ENCODE measurements around the gene WDR31.
"Not testable (repeated sequence)": the region's sequence is repeated elsewhere in the genome, so short reads cannot be mapped to it uniquely, and the experiment has no call there.

The WDR31 gene

DNA sequence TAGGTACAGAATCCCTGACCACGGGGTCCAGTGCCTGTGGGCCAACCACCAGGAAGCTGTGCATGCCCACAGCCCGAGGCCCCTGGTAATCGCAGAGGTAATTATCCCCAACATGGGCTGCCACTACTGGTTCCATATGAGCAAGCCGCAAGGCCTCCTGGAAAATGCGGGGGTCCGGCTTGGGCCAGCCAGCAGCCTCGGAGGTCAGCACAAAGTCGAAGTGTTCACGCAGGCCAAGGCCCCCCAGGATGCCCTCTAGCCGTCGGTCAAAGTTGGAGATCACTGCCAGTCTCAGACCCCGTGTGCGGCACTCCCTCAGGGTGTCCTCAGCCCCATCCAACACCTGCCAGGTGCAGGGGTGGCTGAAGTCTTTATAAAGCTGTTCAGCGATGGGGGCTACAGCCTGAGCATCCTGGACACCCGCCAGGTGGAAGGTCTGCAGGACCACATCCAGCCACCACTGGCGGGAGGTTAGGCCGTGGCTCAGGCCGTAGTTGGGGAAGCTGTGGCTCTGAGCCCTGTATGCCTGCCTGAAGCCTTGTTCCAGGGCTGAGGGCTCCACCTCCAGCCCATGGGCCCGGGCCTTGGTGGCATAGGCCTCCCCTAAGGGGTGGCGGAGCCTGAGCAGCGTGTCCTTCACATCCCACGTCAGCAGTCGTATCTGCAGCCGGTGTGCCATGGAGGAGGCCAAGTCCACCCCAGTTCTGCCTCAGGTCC lies 33.8 kb upstream of the WDR31 start:
- Mint-ChIP-seq H3K9me3 (no peaks in the 10 kb centered on the region), H3K27ac (no peak overlapping the region), H3K36me3 (peaks cover 11 to 20% of the 10 kb centered on the region in 2 donors), H3K4me3 (no peak overlapping the region), H3K27me3 (no peaks in the 10 kb centered on the region), H3K4me1 (peaks cover 10 to 28% of the 10 kb centered on the region in 2 donors)
- DNase-seq (no peak), ATAC-seq (replicated peaks) (no peak)

DNA sequence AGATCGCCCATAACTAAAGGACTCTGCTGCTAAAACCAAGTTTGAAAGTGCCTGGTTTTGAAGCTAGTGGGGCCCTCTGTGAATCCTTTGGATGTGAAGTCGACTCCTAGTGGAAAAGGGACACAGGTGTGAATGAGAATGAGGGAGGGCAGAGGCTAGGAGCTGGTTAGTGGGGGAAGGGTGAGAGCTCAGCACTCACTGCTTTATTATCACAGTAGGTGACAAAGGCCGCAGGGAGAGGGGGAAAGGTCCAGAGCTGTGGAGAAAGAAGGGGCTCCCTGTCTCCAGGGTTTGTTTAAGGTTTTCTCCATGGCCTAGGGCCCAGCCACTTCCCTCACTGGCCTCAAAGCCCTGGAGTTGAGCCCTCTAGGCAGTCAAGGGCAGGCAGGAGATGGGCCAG lies 33.2 kb upstream of the WDR31 start:
- DNase-seq (no peak), ATAC-seq (replicated peaks) (no peak)
- Mint-ChIP-seq H3K9me3 (no peaks in the 10 kb centered on the region), H3K27ac (no peak overlapping the region), H3K27me3 (no peaks in the 10 kb centered on the region), H3K4me1 (peaks cover 10 to 28% of the 10 kb centered on the region in 2 donors), H3K4me3 (no peak overlapping the region), H3K36me3 (peaks cover 11 to 24% of the 10 kb centered on the region in 2 donors)

DNA sequence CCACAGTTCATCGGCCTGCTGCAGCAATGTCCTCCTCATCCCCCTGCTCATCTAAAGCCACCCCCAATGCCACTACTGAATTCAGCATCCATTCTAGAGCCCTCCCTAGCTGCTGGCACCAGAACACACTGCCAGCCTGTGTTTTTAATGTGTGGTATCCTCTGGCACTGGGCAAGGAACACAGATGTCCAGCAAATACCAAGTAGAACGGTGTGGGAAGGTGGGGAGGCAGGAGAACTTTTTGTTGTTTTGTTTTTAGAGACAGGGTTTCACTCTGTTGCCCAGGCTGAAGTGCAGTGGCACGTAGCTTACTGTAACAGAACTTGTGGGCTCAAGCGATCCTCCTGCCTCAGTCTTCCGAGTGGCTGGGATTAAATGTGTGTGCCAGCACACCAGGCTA lies 32.0 kb upstream of the WDR31 start:
- H3K27ac Mint-ChIP-seq = no peak overlapping the region
- ATAC-seq (replicated peaks) = no peak
- H3K4me3 Mint-ChIP-seq = no peak overlapping the region
- no peaks in the 10 kb centered on the region for H3K27me3 Mint-ChIP-seq
- DNase-seq = no peak
- H3K4me1 Mint-ChIP-seq = peaks cover 10 to 27% of the 10 kb centered on the region in 2 donors
- peaks cover 11 to 24% of the 10 kb centered on the region in 2 donors for H3K36me3 Mint-ChIP-seq
- H3K9me3 Mint-ChIP-seq = no peaks in the 10 kb centered on the region

DNA sequence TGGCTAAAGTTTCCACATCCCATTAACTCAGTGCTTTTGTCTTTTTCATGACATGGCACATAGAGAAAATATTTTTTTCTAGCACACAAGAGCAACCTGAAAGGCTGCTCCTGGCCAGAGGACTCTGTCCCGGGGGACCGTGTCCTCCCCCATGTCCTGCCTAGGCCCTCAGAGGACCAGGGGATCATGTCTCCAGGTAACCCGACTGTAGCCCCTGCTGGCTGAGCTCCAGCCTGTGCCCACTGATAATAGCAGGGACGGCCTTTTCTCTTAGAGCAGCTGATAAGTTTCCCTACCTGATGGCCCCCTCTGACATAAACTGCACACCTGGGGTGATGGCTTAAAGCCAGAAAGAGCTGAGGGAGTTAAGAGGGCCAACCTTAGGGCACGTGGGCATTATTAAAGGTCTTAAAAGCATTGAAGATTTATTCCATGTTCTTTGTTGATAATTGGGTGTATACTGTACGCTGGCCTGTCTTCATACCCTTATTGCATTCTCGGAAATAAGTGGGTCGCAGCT lies 30.8 kb upstream of the WDR31 start:
- Mint-ChIP-seq H3K27me3 (no peaks in the 10 kb centered on the region), H3K4me1 (peaks cover 10 to 17% of the 10 kb centered on the region in 2 donors), H3K36me3 (peaks cover 11 to 24% of the 10 kb centered on the region in 2 donors), H3K4me3 (no peak overlapping the region), H3K9me3 (no peaks in the 10 kb centered on the region), H3K27ac (no peak overlapping the region)
- no peak for ATAC-seq (replicated peaks)
- no peak for DNase-seq

DNA sequence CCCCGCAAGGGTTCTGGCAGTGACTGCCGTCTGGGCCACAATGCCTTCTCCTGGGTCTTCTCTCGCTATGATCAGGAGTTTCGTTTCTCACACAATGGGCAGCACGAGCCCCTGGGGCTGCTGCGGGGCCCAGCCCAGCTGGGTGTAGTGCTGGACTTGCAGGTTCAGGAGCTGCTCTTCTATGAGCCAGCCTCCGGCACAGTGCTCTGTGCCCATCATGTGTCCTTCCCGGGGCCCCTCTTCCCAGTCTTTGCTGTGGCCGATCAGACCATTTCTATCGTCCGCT lies 29.7 kb upstream of the WDR31 start:
- H3K27ac Mint-ChIP-seq = no peak overlapping the region
- no peaks in the 10 kb centered on the region for H3K9me3 Mint-ChIP-seq
- ATAC-seq (replicated peaks) = no peak
- H3K4me1 Mint-ChIP-seq = peaks cover 4 to 7% of the 10 kb centered on the region in 2 donors
- H3K27me3 Mint-ChIP-seq = no peaks in the 10 kb centered on the region
- peaks cover 9 to 20% of the 10 kb centered on the region in 2 donors for H3K36me3 Mint-ChIP-seq
- DNase-seq = no peak
- H3K4me3 Mint-ChIP-seq = no peak overlapping the region

DNA sequence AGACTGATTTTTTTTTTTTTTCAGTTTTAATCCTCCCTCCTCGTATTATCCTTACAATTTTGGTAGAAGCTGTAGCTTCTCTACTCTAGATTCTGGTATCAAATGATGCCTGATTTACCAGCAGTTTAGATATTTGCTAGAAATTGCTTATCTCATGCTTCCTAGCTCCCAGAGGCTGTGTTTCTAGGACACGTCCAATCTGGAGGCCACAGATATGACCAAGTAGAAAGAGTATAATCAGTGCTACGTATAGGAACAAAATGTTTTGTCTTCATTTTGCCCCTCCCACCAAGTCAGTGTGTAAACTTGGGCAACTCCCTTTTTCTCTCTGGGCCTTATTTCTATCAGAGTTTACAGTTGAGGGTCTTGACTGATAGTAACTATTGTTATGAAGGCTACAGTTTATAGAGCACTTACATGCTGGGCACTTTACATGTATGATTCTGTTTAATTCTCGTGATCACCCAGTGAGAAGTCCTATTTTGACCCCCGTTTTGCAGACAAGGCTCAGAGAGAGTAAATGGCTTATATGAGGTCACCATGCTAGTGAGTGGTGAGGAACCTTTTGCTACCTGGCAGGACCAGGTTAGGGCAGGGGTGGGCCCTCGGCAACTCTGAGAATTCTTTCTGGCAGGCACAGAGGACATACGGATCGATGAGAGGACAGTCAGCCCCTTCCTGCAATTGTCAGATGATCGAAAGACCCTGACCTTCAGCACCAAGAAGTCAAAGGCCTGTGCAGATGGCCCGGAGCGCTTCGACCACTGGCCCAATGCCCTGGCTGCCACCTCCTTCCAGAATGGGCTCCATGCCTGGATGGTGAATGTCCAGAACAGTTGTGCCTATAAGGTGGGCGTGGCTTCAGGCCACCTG lies 29.1 kb upstream of the WDR31 start:
- H3K4me1 Mint-ChIP-seq = peaks cover 4 to 5% of the 10 kb centered on the region in 2 donors
- no peak overlapping the region for H3K4me3 Mint-ChIP-seq
- H3K9me3 Mint-ChIP-seq = no peaks in the 10 kb centered on the region
- peaks cover 8 to 20% of the 10 kb centered on the region in 2 donors for H3K36me3 Mint-ChIP-seq
- ATAC-seq (replicated peaks) (no peak), DNase-seq (no peak)
- no peak overlapping the region for H3K27ac Mint-ChIP-seq
- H3K27me3 Mint-ChIP-seq = no peaks in the 10 kb centered on the region

DNA sequence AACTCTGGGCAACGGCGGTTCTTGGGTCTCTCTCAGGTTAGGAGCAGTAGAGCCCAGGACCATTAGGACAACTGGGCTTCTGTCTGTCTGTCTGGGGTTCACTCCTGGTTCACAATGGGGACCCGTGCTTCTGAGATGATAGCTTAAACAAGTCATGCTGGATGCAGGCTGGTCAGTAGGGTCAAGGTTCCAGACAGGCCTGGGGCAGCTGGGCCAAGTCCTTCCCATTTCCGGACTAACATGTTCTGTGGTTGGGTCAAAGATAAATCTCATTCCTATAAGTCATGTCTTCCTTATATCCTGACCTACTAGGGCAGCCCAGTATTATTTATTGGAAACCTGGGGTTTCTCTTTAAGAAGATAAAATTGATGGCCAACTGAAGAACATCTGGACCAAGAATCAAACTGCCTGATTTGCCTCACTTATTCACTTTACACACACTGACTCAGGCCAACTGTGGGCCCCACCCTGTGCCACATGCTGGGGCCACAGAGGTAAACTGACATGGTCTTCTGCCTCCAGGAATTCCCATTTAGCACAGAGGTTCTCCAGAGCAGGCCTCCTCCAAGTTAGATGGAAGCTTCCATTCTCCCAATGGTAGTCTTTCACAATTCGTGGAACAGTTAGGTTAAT lies 28.4 kb upstream of the WDR31 start:
- Mint-ChIP-seq H3K9me3 (no peaks in the 10 kb centered on the region), H3K27ac (peak overlapping the region; percentile 26), H3K4me3 (no peak overlapping the region), H3K4me1 (peaks cover 4 to 5% of the 10 kb centered on the region in 2 donors), H3K36me3 (peaks cover 8 to 20% of the 10 kb centered on the region in 2 donors), H3K27me3 (no peaks in the 10 kb centered on the region)
- DNase-seq (no peak), ATAC-seq (replicated peaks) (no peak)

DNA sequence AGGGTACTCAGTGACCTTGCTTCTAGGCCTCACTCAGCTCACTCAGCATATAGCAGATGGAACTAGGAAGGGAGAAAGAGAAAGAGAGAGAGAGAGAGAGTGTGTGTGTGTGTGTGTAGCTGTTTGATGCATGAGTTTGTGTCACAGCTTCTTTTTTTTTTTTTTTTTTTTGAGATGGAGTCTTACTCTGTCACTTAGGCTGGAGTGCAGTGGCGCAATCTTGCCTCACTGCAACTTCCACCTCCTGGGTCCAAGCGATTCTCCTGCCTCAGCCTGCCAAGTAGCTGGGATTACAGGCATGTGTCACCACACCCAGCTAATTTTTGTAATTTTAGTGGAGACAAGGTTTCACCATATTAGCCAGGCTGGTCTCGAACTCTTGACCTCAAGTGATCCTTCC lies 25.6 kb upstream of the WDR31 start:
- H3K4me3 Mint-ChIP-seq = not testable (repeated sequence)

DNA sequence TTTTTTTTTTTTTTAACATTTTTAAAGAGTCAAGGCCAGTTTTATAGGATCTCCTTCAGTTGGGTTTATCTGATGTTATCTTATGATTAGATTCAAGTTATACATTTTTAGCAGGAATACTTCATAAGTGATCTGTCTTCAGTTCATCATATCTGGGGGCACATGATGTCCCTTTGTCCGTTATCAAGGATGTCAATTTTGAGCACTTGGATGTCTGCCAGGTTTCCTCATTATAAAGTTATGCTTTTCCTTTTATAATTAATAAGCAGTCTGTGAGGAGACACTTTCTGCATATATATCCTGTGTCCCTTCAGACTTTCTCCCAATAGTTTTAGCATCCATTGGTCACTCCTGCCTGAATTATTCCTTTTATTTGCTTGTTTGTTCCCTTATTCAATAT lies 24.9 kb upstream of the WDR31 start:
- Mint-ChIP-seq H3K27me3 (no peaks in the 10 kb centered on the region), H3K9me3 (no peaks in the 10 kb centered on the region), H3K4me1 (no peaks in the 10 kb centered on the region), H3K4me3 (no peak overlapping the region), H3K36me3 (peaks cover 0 to 6% of the 10 kb centered on the region in 2 donors), H3K27ac (no peak overlapping the region)
- ATAC-seq (replicated peaks) = no peak
- no peak for DNase-seq

More for the DNA sequence above, 25.6 kb upstream of the WDR31 start:
- not testable (repeated sequence) for H3K36me3 Mint-ChIP-seq; H3K4me1 Mint-ChIP-seq; H3K27me3 Mint-ChIP-seq; DNase-seq; ATAC-seq (replicated peaks); H3K9me3 Mint-ChIP-seq; H3K27ac Mint-ChIP-seq

DNA sequence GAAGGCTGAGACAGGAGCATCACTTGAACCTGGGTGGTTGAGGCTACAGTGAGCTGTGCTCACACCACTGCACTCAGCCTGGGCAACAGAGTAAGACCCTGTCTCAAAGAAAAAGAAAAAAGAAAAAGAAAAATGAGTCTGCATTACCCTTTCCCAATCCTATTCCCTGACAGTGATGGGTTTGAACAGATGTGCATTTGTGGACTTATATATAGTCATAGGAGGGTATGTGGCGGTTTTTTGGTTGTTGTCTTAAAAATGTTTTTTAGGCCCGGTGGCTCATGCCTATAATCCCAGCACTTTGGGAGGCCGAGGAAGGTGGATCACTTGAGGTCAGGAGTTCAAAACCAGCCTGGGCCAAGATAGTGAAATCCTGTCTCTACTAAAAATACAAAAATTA lies 23.3 kb upstream of the WDR31 start:
- no peaks in the 10 kb centered on the region for H3K27me3 Mint-ChIP-seq
- DNase-seq (no peak), ATAC-seq (replicated peaks) (no peak)
- H3K27ac Mint-ChIP-seq = no peak overlapping the region
- no peak overlapping the region for H3K4me3 Mint-ChIP-seq
- no peaks in the 10 kb centered on the region for H3K9me3 Mint-ChIP-seq
- H3K4me1 Mint-ChIP-seq = no peaks in the 10 kb centered on the region
- no peaks in the 10 kb centered on the region for H3K36me3 Mint-ChIP-seq

DNA sequence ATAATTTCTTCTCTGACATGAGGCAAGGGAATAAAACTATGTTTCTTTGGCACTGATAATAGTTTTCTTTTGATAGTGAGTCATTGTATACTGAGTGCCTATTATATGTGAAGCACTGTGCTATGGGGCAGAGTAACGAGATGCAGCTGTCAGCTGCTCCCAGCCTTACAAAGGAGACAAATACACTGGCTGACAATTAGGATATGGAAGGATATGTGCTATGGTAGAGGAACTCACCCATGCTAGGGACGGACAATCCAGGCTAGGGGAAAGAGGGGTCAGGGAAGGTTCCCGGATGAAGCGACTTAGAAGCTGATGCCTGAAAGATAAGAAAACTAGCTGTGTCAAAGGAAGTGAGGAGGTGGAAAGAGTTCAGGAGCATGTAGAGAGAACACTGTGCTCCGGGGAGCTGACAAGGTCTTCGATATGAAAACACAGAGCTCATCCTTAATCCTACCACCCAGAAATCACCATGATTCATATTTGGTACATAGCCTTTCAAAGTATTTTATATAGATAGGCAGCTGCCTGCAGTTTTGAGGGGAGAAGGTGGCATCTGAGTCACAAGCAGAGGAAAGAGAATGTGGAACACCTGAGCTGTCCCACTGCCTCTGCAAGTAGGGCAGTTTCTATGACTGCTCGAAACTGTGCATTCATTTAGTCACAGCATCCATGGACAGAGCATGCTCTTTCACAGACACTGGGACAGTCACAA lies 21.4 kb upstream of the WDR31 start:
- no peak overlapping the region for H3K4me3 Mint-ChIP-seq
- DNase-seq (no peak), ATAC-seq (replicated peaks) (no peak)

DNA sequence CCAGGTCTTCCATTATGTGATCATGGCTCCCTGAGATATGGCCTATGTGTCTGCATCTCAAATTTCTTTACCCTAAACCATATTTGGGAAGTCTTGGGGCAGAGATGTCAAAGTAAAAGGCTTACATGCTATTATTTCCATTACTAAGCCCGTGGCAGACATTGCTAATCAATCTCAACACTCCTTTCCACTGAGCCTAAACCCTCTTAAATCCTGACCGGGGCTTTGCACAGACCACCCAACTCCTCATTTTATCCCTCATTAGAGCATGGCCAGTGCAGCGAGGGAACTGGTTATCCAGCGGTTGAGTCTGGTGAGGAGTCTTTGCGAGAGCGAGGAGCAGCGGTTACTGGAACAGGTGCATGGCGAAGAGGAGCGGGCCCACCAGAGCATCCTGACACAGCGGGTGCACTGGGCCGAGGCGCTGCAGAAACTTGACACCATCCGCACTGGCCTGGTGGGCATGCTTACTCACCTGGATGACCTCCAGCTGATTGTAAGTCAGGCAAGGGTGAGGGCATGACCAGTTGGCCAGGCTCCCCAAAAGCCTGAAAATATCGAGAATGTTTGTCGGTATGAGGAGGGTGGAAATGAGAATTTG lies 20.3 kb upstream of the WDR31 start:
- no peak for ATAC-seq (replicated peaks)
- no peak overlapping the region for H3K4me3 Mint-ChIP-seq
- H3K27me3 Mint-ChIP-seq = no peaks in the 10 kb centered on the region

More for the DNA sequence above, 21.4 kb upstream of the WDR31 start:
- Mint-ChIP-seq H3K9me3 (no peaks in the 10 kb centered on the region), H3K27ac (no peak overlapping the region), H3K36me3 (peaks cover 0 to under 1% of the 10 kb centered on the region in 2 donors), H3K4me1 (no peaks in the 10 kb centered on the region), H3K27me3 (no peaks in the 10 kb centered on the region)

DNA sequence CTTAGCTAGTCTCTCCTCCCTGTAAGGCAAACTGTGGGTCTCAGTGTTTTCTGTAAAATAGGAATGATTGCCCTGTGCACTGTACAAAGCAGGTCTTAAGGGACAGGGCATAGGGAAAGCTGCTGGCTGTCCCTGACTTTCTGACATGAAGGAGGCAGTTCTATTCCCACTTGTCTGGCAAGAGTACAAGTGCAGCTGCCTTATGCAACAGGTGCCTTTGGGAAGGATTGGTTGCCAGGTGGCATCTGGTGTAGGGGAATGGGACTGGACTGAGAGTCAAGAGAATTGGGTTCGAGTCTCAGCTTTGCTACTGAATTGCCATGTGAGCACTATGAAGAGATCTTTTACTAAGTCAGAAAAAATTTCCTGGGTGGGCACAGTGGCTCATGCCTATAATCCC lies 19.3 kb upstream of the WDR31 start:
- Mint-ChIP-seq H3K4me1 (no peaks in the 10 kb centered on the region), H3K27me3 (no peaks in the 10 kb centered on the region), H3K36me3 (peaks cover 0 to 2% of the 10 kb centered on the region in 2 donors), H3K4me3 (no peak overlapping the region), H3K27ac (no peak overlapping the region), H3K9me3 (no peaks in the 10 kb centered on the region)
- no peak for ATAC-seq (replicated peaks)
- DNase-seq = no peak

More for the DNA sequence above, 20.3 kb upstream of the WDR31 start:
- no peak for DNase-seq
- H3K36me3 Mint-ChIP-seq = peaks cover 0 to 2% of the 10 kb centered on the region in 2 donors
- H3K4me1 Mint-ChIP-seq = no peaks in the 10 kb centered on the region
- H3K9me3 Mint-ChIP-seq = no peaks in the 10 kb centered on the region
- no peak overlapping the region for H3K27ac Mint-ChIP-seq

Data from stimulated activated naive B cell treated with anti-CD40 and anti-IgM and Interleukin-4, amounts not matched to agents 10 μg/mL and 1 μg/mL and 100 μg/mL, for 72 hours (primary cell).